H1 (cell line): ENCODE measurements around the gene VWF. TPM values are rescaled to one million over a fixed set of nuclear protein-coding genes. Genes with fewer than 3 reads are reported as not detected.

Source experiments
- CTCF ChIA-PET: fragments of 300-600 bp; sonication (Branson Sonifier 250); formaldehyde crosslinking; loops from one replicate; lab custom pipeline; 2021; ENCODE audit not compliant: partially characterized antibody; lab: Charles Lee
- POLR2A ChIA-PET: fragments of 300-600 bp; sonication (Branson Sonifier 250); formaldehyde crosslinking; loops from one replicate; lab custom pipeline; 2021; ENCODE audit warnings: inconsistent platforms; ENCODE audit not compliant: partially characterized antibody; lab: Charles Lee
- DNase-seq, 2 experiments: peaks; one replicate each; pipeline versions ENCODE4 v3.0.0 to v3.0.0-alpha.2; 2010 to 2022; ENCODE audit warnings: low spot score in 2 of 2, low read depth in 1 of 2, mixed read lengths in 1 of 2
- FAIRE-seq: peaks from 2 replicates; lab custom pipeline; 2011; peaks lifted over from hg19 to GRCh38; lab: Jason Lieb, UNC
- H2AFZ ChIP-seq: 2 replicates; pipeline ENCODE4 v1.8.1; 2012; ENCODE audit warnings: low read length, inconsistent platforms
- H2AK5ac ChIP-seq: 2 replicates; pipeline ENCODE4 v1.6.1; 2013; ENCODE audit warnings: low read depth, low read length
- H2BK120ac ChIP-seq: replicated peaks from 2 replicates; pipeline ENCODE3; 2013; ENCODE audit warnings: low read depth, low read length, inconsistent platforms
- H2BK12ac ChIP-seq: 2 replicates; pipeline ENCODE4 v1.6.1; 2013; ENCODE audit warnings: low read depth, low read length
- H2BK15ac ChIP-seq: 2 replicates; pipeline ENCODE4 v1.6.1; 2013; ENCODE audit warnings: low read length
- H2BK20ac ChIP-seq: 2 replicates; pipeline ENCODE4 v1.6.1; 2013; ENCODE audit warnings: low read length
- H2BK5ac ChIP-seq: 2 replicates; pipeline ENCODE4 v1.6.1; 2013; ENCODE audit warnings: low read depth, low read length
- H3K14ac ChIP-seq: 2 replicates; pipeline ENCODE4 v1.6.1; 2013; ENCODE audit warnings: inconsistent platforms; ENCODE audit not compliant: insufficient read length
- H3K18ac ChIP-seq: 2 replicates; pipeline ENCODE4 v1.6.1; 2013; ENCODE audit warnings: low read length; ENCODE audit errors: extremely low read depth
- H3K23ac ChIP-seq: 2 replicates; pipeline ENCODE4 v1.6.1; 2013; ENCODE audit warnings: inconsistent platforms; ENCODE audit not compliant: insufficient read length
- H3K23me2 ChIP-seq: 2 replicates; pipeline ENCODE4 v1.6.1; 2013; ENCODE audit warnings: low read depth, low read length
- H3K27ac ChIP-seq: 2 replicates; pipeline ENCODE4 v1.6.1; 2011; ENCODE audit warnings: low read depth, low read length, inconsistent platforms
- H3K27me3 ChIP-seq, 4 experiments: replicated peaks in 1 of 4; 1 replicate in 1 of 4; 2 replicates in 3 of 4; pipeline versions ENCODE4 v1.6.1 to v1.8.1; 2011 to 2013; ENCODE audit warnings: low read length in 3 of 4, mild to moderate bottlenecking in 3 of 4, inconsistent platforms in 2 of 4, mixed read lengths in 2 of 4, moderate library complexity in 1 of 4; ENCODE audit not compliant: control insufficient read depth in 3 of 4, insufficient read depth in 3 of 4; ENCODE audit errors: extremely low read depth in 1 of 4
- H3K36me3 ChIP-seq, 4 experiments: 2 replicates each; pipeline versions ENCODE4 v1.6.1 to v1.8.1; 2011 to 2013; ENCODE audit warnings: mild to moderate bottlenecking in 4 of 4, low read length in 3 of 4, moderate library complexity in 2 of 4, control low read depth in 1 of 4, inconsistent platforms in 1 of 4; ENCODE audit not compliant: insufficient read depth in 4 of 4, control insufficient read depth in 2 of 4
- H3K4ac ChIP-seq: replicated peaks from 2 replicates; pipeline ENCODE3; 2013; ENCODE audit warnings: low read length, low read depth, mixed read lengths, inconsistent platforms; ENCODE audit not compliant: insufficient read length
- H3K4me1 ChIP-seq, 4 experiments: replicated peaks in 1 of 4; 1 replicate in 1 of 4; 2 replicates in 3 of 4; pipeline versions ENCODE4 v1.6.1 to v1.8.1; 2011 to 2013; ENCODE audit warnings: low read length in 3 of 4, inconsistent platforms in 2 of 4, mixed read lengths in 1 of 4; ENCODE audit not compliant: insufficient read depth in 4 of 4, control insufficient read depth in 3 of 4
- H3K4me2 ChIP-seq, 2 experiments: 2 replicates each; pipeline versions ENCODE4 v1.6.1 to v1.8.1; 2011 to 2013; ENCODE audit warnings: low read depth in 2 of 2, low read length in 2 of 2, control low read depth in 1 of 2, inconsistent platforms in 1 of 2, mild to moderate bottlenecking in 1 of 2; ENCODE audit not compliant: insufficient read depth in 1 of 2
- H3K4me3 ChIP-seq, 4 experiments: fragments of 200-600, 300-600 bp in 1 of 4; sonication (generic), shearing (Covaris generic), sonication (Bioruptor Twin) in 1 of 4; 2 replicates each; pipeline versions ENCODE4 v1.5.1 to v1.8.1; 2011 to 2016; ENCODE audit warnings: low read length in 4 of 4, low read depth in 3 of 4, control low read depth in 2 of 4, inconsistent platforms in 2 of 4, mild to moderate bottlenecking in 2 of 4, mixed read lengths in 1 of 4, moderate library complexity in 1 of 4; ENCODE audit not compliant: insufficient read depth in 2 of 4; ENCODE audit errors: extremely low read depth in 1 of 4
- H3K56ac ChIP-seq: replicated peaks from 2 replicates; pipeline ENCODE3; 2013; ENCODE audit warnings: low read depth, mild to moderate bottlenecking, mixed read lengths, low read length, inconsistent platforms; ENCODE audit not compliant: insufficient read length
- H3K79me1 ChIP-seq: 2 replicates; pipeline ENCODE4 v1.6.1; 2013; ENCODE audit warnings: low read depth, low read length, control low read depth
- H3K79me2 ChIP-seq, 2 experiments: 2 replicates each; pipeline versions ENCODE4 v1.6.1 to v1.8.1; 2012 to 2013; ENCODE audit warnings: low read length in 2 of 2, mild to moderate bottlenecking in 2 of 2, inconsistent platforms in 1 of 2; ENCODE audit not compliant: insufficient read depth in 2 of 2, control insufficient read depth in 1 of 2
- H3K9ac ChIP-seq, 4 experiments: replicated peaks in 1 of 4; 1 replicate in 1 of 4; 2 replicates in 3 of 4; pipeline versions ENCODE4 v1.6.1 to v1.8.1; 2011 to 2013; ENCODE audit warnings: low read depth in 3 of 4, low read length in 3 of 4, control low read depth in 2 of 4, mild to moderate bottlenecking in 2 of 4, moderate library complexity in 2 of 4, inconsistent platforms in 1 of 4; ENCODE audit errors: extremely low read depth in 1 of 4
- H3K9me3 ChIP-seq, 2 experiments: 2 replicates each; pipeline versions ENCODE4 v1.6.1 to v1.8.1; 2012 to 2013; ENCODE audit warnings: mild to moderate bottlenecking in 2 of 2, moderate library complexity in 2 of 2, control low read depth in 1 of 2, inconsistent platforms in 1 of 2, low read depth in 1 of 2, low read length in 1 of 2, mixed read lengths in 1 of 2; ENCODE audit not compliant: insufficient read depth in 2 of 2
- H4K20me1 ChIP-seq, 2 experiments: replicated peaks in 1 of 2; 2 replicates each; pipeline versions ENCODE3 to v1.8.1; 2011 to 2013; ENCODE audit warnings: inconsistent platforms in 2 of 2, low read length in 2 of 2, mild to moderate bottlenecking in 1 of 2; ENCODE audit not compliant: insufficient read depth in 2 of 2, control insufficient read depth in 1 of 2
- H4K5ac ChIP-seq: 2 replicates; pipeline ENCODE4 v1.6.1; 2013; ENCODE audit warnings: low read length, low read depth, mixed read lengths, inconsistent platforms; ENCODE audit not compliant: insufficient read length
- H4K8ac ChIP-seq: 2 replicates; pipeline ENCODE4 v1.8.0; 2013; ENCODE audit warnings: mild to moderate bottlenecking, moderate library complexity, low read length, inconsistent platforms; ENCODE audit not compliant: insufficient read depth; ENCODE audit errors: extremely low read depth
- H4K91ac ChIP-seq: replicated peaks from 2 replicates; pipeline ENCODE3; 2013; ENCODE audit warnings: low read length, mixed read lengths, inconsistent platforms; ENCODE audit not compliant: insufficient read length
- WGBS, 2 experiments: shearing (Covaris generic) in 1 of 2; methylation state at CpG; one replicate each; pipeline versions ENCODE4 v1.1.6 to v1.1.7; 2013 to 2015; ENCODE audit warnings: low lambda C conversion rate in 2 of 2, mixed read lengths in 2 of 2, inconsistent platforms in 1 of 2, low coverage in 1 of 2, missing lambda C conversion rate in 1 of 2; ENCODE audit not compliant: insufficient replicate concordance in 2 of 2, insufficient coverage in 1 of 2, insufficient read length in 1 of 2; ENCODE audit errors: extremely low coverage in 1 of 2, missing lambda C conversion rate in 1 of 2; 5-methylcytosine and 5-hydroxymethylcytosine counted together
- polyA plus RNA-seq, 7 experiments: library from polyadenylated mRNA; depleted of rRNA in 3 of 7; stranded (reverse) in 5 of 7; unstranded in 2 of 7; fragments of >200 nt in 5 of 7; fragments of 200-250 nt in 2 of 7; gene quantifications; 1 replicate in 5 of 7; 2 replicates in 1 of 7; 4 replicates in 1 of 7; pipeline versions ENCODE4 v1.2.1 to v1.2.3, GENCODE V29; 2011 to 2013; ENCODE audit warnings: missing spikeins in 2 of 7, mixed read lengths in 2 of 7
- total RNA-seq: library from RNA; stranded (reverse); fragmentation: NEBNext Ultra II Directional; extraction: Animal tissue kit (Norgen Biotek cat#: 25700); gene quantifications from 2 replicates; pipeline ENCODE4 v1.2.1, GENCODE V29; 2021

Gene VWF
- total and polyA plus RNA-seq, 2 of the 8 experiments (the other 6 are each of a cell fraction or from before 2014, with no cell fraction given) = 0.39 to 0.60 TPM

- no peaks in the 10 kb centered on the region for H3K79me1 ChIP-seq
- no peaks in the 10 kb centered on the region for H3K9me3 ChIP-seq
- H2BK120ac ChIP-seq = no peak overlapping the region
- H2BK20ac ChIP-seq = no peak overlapping the region
- H3K23me2 ChIP-seq = no peaks in the 10 kb centered on the region
- H2BK12ac ChIP-seq = no peak overlapping the region
- H4K5ac ChIP-seq = no peak overlapping the region
- POLR2A ChIA-PET = no interaction called here
- H3K18ac ChIP-seq = no peak overlapping the region
- H3K36me3 ChIP-seq = no peaks in the 10 kb centered on the region
- H3K14ac ChIP-seq = no peak overlapping the region
- no peak overlapping the region for H2AFZ ChIP-seq
- no peaks in the 10 kb centered on the region for H3K27me3 ChIP-seq
- H3K27ac ChIP-seq = no peak overlapping the region
- no peak overlapping the region for H2BK15ac ChIP-seq
- no peak overlapping the region for H3K4ac ChIP-seq
- H4K20me1 ChIP-seq = no peaks in the 10 kb centered on the region
- H3K4me1 ChIP-seq = no peaks in the 10 kb centered on the region
- H2BK5ac ChIP-seq = no peak overlapping the region
- WGBS, 2 experiments = 96% methylated on average over 9 of the region's 9 CpGs; no CpG with 5 or more reads in 1 of the 2 experiments
- CTCF ChIA-PET = interaction anchor here (1.1 to 4.4 kb wide), 7 partner anchors 9 to 125 kb away, joined by 3 to 44 read pairs (median 6); no protein-coding TSS in a partner anchor
- FAIRE-seq (no peak), DNase-seq (no peak)
- no peak overlapping the region for H3K4me2 ChIP-seq
- no peak overlapping the region for H3K56ac ChIP-seq
- H2AK5ac ChIP-seq = no peak overlapping the region
- H4K8ac ChIP-seq = no peak overlapping the region
- no peak overlapping the region for H3K4me3 ChIP-seq
- no peaks in the 10 kb centered on the region for H3K79me2 ChIP-seq
- no peak overlapping the region for H4K91ac ChIP-seq
- H3K9ac ChIP-seq = no peak overlapping the region
- H3K23ac ChIP-seq = no peak overlapping the region
These were observed 211.1 kb downstream of the VWF start for GRCh38 chr12:5913387-5913786.
